HG03108 (cell line): ENCODE results near the gene RGS6.

Experiments used
- ATAC-seq: cut with Tn5 transposase; IDR thresholded peaks from one replicate; pipeline ENCODE4 v1.9.1; 2021; ENCODE audit warnings: moderate library complexity; ENCODE audit not compliant: unreplicated experiment

The RGS6 gene

DNA sequence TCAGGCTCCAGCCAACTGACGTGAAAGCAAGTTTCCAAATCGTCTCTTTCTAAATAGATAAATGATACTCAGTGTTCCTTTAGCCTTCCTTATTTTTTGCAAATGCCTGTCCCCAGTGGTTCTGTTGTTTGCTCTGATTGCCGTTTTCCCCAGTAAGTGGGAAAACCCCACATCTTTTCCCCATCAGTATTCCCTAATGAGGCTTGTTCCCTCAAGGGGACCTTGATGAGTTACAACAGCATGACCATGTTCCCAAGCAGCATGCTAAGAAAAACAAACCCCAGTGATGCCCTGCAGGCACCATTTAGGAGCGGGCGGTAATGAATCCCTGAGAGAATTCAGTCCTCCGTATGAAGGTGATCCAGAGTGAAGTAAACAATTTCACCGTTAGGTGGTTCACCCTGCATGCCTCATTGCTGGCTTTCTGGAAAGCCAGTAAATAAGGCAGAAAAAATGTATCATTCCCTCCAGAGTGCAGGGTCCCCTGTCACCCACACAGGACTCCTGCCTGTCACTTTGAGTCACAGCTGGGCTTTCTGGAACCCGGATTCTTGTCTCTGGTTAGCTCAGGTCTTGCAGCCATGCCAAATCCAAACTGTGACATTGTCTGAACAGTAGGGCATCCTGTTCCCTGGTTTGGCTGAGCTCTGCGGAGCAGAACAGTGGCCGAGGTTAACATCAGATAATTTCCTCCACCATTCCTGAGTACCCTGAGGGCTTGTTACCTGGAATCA is 222.6 kb downstream of the RGS6 start:
- no peak for ATAC-seq

DNA sequence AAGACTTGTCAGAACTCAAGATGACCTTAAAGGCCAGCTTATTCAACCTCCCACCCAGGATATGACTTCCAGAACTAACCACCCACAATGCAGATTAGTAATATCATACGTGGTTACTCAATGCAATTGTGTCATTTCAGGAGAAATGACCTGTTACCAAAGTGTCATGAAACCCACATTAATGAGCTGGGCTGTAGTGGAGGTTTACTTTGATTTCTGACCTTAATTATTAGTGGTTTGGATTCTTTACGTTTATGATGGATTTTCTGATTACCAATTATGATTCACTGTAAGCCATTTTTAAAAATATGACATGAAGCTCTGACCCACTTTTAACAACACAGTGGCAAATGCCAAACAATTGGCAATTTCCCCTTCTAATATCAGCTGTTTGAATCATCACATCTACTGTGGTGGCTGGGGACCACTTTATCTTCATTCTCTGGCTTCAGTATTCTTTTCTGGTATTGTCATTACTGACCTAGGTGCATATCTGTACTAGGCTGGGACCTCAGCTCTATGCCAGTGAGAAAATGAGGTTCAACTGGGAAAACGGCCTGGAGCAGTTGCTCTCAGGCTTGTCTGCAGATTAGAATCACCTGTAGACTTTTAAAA is 223.3 kb downstream of the RGS6 start:
- no peak for ATAC-seq

DNA sequence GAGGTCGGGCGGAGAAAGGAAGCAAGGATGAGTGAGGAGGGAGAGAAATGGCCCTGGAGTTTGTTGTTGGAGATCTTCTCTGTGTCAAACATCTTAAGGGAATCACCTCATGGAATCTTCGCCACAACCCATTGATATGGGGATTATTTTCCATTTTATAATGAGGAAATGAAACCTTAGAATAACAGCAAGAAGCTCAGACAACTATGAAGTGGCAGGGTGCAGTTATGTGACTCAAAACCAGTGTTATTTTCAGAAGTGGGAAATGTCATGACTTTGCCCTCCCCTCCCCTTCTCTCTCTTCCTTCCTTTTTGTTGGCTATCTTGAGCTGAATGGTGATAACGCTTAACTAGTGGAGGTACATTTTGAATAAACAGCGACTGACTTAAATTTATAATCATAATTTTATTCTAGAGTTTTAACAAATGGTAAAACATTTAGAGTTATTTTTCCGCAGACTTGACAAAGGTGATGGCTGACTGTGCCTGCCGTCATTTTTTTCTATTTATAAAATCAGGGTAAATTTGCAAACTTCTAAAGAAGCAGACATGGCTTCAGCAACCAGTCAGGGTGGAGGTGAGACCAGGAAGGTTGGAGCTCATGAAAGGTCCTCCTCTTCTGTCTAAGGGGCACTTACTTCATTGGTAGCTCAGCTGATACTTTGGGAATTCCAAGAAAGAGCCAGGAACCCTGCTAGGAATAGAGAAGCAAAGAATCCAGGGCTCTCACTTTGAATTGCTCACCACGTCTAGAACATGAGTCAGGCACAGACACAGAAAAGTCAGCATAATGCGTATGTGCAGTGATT is 232.4 kb downstream of the RGS6 start:
- no peak for ATAC-seq

DNA sequence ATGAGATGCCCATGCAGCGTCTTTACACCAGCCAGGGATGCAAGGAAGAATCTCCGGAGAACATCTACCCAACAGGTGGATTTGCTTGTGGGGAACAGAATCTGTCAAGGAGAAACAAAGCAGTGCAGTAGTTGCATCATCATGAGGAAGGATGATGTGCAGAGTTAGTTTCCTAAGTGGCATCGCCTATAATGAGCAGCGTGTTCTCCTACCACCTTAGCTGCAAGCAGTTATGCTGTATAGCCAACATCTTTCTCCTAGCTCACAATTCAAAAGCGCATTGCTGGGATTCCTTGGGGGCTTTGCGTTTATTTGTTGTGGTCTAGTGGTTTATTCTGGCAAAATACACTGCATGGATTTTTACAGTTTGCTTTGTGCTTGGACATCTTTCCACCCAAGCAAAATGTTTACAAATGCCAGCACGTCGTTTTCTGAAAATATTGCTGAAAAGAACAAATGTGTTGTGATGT is 233.0 kb downstream of the RGS6 start:
- no peak for ATAC-seq

DNA sequence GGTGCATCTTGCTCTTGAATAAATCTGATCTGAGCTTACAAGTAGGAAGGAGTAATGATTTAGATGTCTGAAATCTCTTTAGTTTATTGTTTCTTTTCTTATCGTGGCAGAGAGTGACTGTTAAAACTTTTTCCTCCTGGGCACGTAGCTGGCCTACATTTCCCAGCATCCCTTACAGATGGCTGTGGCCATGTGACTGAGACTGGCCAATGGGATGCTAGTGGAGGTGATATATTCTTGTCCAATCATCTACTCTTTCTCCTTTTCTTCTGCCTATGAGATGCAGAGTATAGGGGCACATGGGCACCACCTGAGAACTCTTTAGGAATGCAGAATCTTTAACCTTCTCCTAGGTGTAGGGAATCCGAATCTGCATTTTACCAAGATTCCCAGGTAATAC is 237.3 kb downstream of the RGS6 start:
- ATAC-seq: no peak

DNA sequence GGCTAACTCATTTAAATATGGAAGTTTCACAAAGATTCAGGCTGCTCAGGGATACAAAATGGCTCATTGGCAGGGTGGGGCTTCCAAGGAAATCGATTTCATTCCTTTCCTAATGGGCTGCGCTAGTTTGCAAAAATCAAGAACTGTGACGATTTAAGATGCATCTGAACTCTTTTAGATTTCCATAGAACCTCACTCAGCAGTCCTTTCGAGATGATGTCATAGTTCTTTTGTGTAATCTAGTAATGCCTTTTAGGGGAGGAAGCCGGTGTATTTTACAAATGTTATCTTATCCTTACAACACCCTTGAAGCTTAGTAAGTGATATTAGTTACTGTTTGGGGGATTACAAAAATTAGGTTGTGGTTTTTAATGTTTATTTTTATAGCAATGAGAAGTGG is 239.8 kb downstream of the RGS6 start:
- no peak for ATAC-seq

DNA sequence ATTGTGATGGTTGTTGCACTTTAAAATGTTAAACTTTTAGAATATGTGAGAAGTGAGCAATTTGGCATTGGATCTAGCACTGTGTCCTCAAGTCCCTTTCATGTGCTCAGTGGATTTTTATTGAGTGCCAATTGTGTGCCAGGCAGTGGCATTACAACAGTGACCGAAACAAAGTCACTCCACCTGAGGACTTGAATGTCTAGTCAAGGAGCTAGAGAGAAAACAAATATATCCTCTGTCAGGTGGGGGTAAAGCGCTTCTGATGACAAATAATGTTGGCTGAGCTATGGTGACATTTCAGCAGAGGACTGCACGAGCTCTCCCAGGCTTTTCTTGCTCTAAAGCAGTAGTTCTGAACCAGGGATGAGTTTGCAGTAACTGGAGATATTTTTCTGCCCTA is 240.4 kb downstream of the RGS6 start:
- ATAC-seq: no peak

DNA sequence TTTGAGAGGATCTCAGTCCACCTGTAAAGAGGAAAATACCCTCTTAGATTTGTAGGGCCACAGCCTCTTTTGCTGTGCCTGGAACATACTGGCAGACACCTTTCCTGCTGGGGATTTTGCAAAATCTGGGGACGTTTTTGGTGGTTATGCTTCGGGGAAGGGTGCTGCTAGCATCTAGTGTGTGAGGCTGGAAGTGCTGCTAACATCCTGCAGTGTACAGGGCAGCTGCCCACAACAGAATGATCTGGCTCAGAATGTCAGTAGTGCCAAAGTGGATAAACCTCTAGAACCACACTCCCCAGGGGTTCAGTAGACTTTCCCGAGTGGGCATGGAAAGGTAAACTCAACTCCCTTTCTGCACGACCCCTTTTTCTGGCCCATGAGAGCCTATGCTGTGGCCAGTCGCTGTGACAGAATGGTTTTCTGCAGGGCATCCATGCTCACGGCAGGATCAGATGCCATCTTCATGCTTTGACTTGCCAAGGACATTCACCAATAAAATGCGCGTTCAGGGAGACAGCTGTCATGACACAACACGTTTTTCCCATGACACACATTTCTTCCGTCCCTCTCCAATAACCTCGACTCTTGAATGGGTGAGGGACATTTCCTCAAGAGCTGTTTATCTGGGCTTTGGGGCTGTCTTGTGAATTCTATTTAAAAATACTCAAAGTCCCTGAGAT is 240.9 kb downstream of the RGS6 start:
- no peak for ATAC-seq

DNA sequence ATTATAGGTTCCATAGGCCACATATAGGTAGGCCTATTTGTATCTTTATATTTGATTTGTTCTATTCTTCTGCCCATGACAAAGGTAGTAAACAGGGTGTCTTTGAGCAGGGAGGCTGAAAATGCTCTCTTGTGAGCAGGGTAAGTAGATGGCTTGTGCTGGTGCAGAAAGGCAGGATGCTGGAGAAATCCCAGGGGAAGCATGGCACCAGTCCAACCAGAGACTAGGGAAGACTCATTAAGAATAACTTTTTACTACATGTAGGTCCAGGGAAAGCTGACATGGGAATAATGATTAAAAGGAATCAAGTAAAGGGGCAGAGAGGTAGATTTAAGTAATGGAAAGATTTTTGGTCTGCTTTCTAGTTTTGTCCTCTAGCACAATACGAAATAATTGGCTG is 245.0 kb downstream of the RGS6 start:
- no peak for ATAC-seq

DNA sequence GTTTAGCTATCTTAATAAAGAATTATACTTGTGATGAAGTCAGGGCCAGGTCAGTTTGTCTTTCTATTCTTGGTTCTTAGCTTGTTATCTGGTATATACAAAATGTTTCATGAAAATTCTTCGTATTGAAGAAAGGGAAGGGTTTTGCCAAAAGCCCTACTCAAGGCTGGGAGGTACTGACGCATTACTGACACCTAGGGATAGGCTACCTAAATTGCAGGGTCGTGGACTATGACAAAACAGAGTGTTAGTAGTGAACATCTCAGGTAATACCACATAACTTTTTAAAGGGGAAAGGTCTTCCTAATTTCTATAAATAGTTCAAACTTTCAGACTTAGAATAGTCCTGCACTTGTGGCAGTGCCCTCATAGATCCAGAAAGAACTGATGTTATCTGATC is 246.3 kb downstream of the RGS6 start:
- ATAC-seq: no peak

DNA sequence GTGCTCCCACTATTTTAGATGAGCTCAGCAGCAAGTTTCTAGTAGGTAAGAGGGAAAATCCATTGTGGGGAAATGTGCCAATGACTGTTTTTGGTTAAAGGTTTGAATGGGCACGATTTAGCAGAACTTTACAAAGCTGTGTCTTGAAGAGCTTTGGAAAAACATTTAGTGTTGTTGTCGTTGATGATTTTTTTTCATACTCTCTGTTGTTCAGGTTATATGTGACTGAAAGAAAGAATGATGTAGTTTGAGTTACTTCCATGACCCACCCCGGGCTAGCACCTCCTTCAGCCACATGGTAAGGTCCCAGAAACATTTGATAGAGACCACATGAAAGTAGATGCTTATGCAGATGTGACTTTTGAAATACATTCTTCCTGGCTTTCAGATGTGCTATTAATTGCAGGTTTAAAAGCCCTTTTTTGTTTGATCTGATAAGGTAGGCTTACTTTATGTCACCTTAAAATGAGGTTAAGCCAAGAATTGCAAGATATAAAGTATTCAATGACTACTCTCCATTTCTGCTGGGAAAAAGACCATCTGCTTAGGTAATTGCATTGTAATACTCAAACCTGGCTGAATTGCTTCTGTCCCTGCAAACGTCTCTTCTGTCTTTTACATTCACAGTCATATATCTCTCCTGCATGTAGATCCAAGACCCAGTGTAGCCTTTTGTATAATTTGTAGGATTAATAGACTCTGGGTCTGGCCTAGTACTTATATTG is 250.6 kb downstream of the RGS6 start:
- ATAC-seq: no peak

DNA sequence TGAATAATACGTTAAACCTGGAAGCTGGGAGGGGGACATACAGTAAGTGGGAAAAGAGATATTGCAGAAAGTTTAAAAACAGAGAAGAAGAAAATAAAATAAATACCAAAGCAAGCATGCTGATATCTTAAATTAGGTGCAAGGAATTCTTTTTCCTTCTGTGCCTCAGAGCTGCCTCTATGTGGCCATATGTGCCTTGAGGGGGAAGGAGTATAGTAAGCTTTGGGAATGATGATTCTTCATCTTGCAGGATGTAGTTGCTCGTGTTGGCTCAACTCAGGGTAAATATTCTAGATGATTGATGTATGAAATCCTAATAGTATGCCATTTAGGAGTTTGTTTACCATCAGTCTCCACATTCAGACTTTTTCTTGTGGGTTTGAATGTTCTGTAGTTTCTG is 251.4 kb downstream of the RGS6 start:
- ATAC-seq: no peak

DNA sequence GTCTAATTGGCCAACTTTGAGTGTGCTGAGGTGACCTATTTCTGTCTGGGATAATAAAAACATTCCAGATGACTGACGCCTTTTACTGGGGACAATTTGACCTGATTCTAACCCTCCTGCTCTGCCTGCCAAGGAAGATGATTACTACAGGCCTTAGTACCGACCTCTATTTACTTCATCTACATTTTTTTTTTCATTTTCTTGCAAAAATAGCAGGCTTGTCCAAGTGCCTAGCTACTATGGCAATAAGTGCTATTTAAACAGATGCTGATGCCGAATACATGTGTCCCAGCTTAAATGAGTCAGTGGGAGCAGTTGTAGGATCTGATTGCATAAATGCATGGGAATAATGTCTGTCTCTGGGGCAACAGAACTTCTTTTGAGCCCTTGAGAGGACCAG is 254.3 kb downstream of the RGS6 start:
- ATAC-seq: no peak

DNA sequence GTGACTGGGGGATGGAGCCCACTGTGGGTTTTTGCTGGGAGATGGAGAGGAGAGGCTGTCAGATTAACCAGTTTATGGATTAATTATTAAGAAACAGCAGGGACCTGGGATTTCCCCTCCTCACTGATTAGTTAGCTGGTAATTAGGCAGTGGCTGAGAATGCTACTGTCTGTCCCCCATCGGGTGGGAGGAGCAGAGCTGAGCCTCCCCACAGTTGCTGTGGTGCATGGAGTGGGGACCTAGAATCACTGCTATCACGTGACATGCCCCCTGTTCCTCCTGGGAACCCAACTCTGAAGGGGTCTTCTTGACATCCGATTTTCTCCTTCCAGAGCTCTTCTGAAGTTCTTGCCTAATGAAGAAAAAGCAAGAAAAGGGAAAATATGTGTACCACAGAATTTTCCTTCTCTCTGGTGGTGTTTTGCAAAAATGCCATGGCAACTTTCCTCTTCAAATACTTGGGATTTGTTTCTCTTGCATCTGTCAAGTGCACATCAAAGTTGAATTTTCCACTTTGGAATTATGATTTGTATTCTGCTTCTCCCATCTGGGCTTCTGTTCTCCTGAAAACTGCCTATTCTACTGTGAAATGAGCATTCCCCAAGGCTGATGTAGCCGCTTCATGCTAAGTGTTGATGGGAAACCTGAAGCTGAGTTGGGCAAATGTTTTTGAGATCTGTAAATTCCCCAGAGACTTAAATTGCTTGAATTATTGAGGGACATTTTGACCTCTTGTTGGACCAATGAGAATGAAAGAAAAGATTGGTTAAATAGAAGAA is 264.2 kb downstream of the RGS6 start:
- ATAC-seq: no peak

DNA sequence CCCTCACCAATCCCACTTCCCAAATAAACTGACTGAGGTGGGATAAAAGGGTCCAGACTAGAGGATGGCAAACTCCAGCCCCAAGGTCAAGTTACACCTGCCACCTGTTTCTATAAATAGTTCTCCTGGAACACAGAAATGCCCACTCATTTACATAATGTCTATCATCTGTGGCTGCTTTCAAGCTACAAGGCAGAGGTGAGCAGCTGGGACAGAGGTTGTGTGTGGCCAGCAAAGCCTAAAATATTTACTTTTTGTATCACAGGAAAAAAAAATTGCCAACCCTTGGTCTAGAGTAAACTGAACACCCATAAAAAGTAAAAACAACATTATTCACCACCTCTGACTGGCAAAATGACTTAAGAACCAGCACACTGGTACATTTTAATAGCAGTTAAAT is 269.4 kb downstream of the RGS6 start:
- ATAC-seq: no peak

DNA sequence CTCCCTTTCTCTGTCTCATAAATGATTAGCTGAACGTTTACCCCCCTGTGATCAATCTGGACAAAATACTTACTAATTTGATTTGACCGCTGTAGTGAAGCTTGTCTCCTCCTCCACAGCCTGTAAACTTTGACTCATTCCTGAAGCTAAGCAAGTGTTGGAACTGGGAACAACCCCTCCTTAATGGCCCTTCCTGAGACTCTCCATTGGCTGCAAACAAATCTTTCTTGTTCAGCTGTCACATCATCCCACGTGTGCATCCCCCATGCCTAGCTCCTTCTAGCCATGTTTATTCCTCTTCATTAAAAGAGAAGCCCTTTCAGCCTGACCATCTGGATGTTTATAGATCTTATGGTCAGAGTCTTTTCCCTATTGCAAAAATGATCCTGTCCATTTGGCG is 281.2 kb downstream of the RGS6 start:
- no peak for ATAC-seq

DNA sequence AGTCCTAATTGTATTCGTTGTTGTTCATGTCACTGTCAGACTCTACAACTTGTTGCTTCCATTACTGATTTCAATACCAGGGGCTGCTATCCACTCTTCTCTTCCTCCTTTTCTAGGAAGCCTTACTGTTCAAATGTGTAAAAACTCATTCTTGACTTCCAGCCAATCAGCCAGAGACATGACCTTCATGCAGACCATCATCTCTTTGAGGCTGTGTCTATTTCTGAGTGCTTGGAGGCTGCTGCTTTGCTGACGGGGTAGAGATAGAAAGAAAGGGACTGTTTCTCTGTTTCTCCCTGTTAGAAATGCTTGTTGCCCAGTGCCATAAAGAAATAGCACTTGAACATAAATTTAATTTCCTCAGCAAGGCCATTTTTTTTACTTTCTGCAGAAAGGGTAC is 282.9 kb downstream of the RGS6 start:
- no peak for ATAC-seq

DNA sequence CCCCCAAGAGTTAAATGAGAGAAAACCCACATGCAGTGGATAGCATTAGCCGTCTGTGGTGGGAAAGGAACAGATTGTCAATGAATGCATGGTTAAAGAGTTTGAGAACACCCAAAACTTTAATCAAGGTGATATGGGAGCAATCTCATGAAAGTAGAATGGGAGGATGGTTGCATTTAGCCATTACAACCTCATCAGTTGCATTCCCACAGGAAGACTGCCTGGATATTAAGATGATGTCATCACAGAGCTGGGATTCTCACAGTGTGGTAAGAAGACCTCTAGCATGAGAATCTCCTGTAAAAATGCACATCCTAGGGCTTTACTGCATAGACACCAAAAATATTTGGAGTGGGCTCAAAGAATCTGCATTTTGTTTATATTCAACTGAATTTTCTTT is 284.9 kb downstream of the RGS6 start:
- ATAC-seq: no peak

DNA sequence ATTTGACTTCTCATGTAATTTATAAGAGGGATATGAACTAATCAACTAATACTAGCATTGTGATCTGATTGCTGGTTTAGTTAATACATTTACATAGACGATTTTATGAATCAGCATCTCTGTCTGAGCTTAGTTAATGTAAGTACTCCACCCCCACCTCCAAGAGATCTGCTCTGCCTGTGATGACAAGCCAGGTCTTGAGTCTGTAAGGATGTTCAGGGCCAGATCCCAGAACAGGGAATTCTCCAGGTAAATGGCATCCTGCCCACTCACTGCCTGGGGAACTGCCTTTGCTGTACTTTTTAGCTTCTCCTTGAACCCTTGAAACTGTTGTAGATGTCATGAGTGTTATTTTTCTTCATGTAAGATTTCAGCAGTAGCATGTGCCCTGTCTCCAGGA is 289.8 kb downstream of the RGS6 start:
- ATAC-seq: no peak

DNA sequence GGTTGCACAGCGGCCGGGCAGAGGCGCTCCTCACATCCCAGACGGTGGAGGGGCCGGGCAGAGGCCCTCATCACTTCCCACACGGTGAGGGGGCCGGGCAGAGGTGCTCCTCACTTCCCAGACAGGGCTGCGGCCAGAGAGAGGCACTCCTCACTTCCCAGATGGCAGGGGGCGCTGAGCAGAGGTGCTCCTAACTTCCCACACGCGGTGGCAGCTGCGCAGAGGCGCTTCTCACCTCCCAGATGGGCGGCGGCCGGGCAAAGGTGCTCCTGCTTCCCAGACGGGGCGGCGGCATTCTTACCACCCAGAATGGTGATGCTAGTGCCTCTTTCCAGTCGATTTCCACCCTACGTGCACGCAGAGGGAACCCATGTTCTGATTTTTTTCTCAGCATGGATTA is 304.4 kb downstream of the RGS6 start:
- ATAC-seq: no peak
